Measurements from ENCODE around the gene MAFG. TPM values are rescaled to one million over a fixed set of nuclear protein-coding genes. Genes with fewer than 3 reads are reported as not detected.

The MAFG gene
- total RNA-seq, 2 experiments from 2014 or later = 15.8 to 20.2 TPM

DNA sequence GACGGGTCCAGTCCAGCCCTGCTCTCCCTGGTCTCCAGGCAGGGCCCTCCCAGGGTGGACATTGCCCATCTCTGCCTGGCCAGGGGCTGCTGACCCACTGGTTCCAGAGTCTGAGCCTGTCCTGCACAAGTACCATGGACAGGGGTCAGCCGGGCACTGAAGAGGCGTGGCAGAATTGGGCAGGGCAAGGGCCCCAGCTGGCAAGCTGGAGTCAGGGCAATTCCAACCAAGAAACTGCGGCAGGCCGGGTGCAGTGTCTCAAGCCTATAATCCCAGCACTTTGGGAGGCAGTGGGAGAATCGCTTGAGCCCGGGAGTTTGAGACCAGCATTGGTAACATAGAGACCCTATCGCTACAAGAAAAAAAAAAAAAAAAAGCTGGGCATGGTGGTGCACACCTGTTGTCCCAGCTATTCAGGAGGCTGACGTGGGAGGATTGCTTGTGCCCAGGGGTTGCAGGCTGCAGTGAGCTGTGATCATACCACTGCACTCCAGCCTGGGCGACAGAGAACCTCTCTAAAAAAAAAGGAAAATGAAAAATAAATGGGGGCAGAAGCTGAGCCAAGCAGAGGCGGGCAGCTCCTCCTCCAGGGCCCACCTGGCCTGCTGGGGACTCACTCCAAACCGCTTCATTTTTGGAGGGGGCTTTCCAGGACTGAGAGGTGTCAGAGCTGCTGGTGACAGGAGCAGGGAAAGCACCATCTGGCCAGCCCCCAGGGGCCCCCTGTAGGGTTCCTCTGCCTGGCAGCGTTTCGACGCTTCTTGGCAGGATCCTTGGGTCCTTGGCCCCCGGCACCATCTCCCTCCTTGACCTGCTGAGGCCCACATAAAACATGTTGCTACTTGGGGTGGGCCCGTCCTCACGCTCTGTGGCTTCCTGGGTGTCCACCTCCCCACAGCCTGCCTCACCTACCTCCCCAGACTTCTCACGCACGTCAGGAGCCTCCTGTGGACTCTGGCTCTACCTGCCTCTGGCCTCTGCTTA is 2.9 kb upstream of the MAFG start:
- POLR2A ChIA-PET = no interaction called here
- H3K4me3 Mint-ChIP-seq = no peak overlapping the region
- no peaks in the 10 kb centered on the region for H3K36me3 Mint-ChIP-seq (ENCODE audit: low read depth)

DNA sequence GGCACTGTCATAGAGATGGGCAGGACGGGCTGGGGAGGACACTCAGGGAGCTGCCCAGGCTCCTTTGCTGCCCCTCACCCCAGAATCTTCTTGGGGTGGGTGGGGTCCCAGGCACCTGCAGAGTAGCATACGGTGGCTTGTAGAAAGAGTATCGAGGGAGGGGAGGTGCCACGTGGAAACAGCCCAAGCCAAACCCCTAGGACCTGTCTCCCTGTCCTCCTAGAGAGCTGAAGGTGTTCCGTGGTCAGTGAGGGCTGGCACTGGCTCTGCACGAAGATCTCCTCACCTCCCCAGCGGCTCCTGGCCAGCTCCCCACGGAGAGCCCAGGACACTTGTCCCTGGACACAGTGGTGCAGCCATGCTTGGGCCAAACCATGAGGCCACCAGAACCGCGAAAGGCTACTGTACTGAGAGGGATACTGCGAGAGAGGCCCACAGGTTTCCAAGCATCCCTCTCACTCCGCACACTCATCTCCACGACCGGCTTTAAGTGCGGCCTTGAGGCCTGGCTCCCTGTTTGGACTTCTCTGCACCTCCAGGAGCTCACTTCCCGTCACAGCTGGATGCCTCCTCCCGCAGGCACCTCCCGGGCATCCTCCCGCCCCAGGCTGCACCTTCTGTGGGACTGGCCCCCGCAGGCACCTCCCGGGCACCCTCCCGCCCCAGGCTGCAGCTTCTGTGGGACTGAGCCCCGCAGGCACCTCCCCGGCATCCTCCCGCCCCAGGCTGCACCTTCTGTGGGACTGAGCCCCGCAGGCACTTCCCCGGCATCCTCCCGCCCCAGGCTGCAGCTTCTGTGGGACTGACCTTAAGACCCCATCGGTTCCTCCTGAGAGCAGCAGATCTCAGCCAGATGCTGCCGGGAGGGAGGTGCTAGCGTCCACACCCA is 2.0 kb upstream of the MAFG start:
- Mint-ChIP-seq H3K36me3 (ENCODE audit: low read depth) (no peaks in the 10 kb centered on the region), H3K27me3 (peaks cover 7% of the 10 kb centered on the region), H3K27ac (no peak overlapping the region), H3K4me3 (peak overlapping the region; percentile 44), H3K9me3 (no peaks in the 10 kb centered on the region), H3K4me1 (peaks cover 23% of the 10 kb centered on the region)
- ChIA-PET CTCF (interaction anchor here (0.6 to 1.8 kb wide), 4 partner anchors 11 to 96 kb away, joined by 4 read pairs; partner anchors contain the start of gene MCRIP1), POLR2A (no interaction called here)
- DNase-seq = no peak

More for the DNA sequence above, 2.9 kb upstream of the MAFG start:
- Mint-ChIP-seq H3K4me1 (peaks cover 14% of the 10 kb centered on the region), H3K27me3 (peaks cover 7% of the 10 kb centered on the region), H3K9me3 (no peaks in the 10 kb centered on the region), H3K27ac (no peak overlapping the region)
- CTCF ChIA-PET = interaction anchor here (0.6 to 1.6 kb wide), 5 partner anchors 10 to 97 kb away, joined by 4 to 6 read pairs (median 4); partner anchors contain the start of gene MCRIP1
- no peak for DNase-seq

DNA sequence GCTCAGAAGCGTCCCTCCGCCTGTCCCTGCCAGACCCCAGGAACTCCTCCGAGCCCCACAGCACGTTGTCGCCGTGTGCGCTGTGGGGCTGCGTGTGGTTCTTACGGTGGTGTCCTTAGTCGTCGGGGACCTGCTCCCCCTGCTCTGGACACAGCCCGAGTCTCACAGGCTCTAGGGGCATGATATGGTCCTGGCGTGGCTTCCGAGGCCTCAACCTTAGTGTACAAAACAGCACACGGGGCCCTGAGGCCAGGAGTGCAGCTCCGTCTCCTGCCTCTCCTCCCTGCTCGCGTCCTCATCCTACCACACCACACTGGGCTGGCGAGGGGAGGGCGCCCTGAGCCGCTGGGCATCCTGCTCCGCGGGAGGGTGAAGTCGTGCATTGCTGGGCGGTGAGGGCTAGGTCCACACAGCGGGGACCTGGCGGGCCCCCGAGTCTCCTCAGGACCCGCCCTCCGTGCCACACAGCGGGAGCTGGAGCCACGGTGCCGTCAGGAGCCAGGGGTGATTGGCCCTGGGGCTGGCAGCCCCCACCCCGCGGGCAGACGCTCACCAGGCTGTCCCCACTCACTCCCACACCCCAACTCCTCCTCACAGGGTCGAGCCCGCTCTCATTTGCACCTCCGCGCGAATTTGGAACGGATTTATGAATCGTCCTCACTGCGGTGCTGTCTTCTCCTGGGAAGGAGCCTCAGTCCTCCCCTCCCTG is 1.2 kb upstream of the MAFG start:
- H3K9me3 Mint-ChIP-seq = no peaks in the 10 kb centered on the region
- H3K36me3 Mint-ChIP-seq (ENCODE audit: low read depth) = no peaks in the 10 kb centered on the region
- peaks cover 7% of the 10 kb centered on the region for H3K27me3 Mint-ChIP-seq
- DNase-seq = no peak
- no peak overlapping the region for H3K27ac Mint-ChIP-seq
- POLR2A ChIA-PET = no interaction called here
- peaks cover 31% of the 10 kb centered on the region for H3K4me1 Mint-ChIP-seq
- peak overlapping the region; percentile 56 for H3K4me3 Mint-ChIP-seq
- CTCF ChIA-PET = interaction anchor here (1.3 to 3.7 kb wide), 5 partner anchors 12 to 36 kb away, joined by 3 to 15 read pairs (median 4); partner anchors contain the start of genes NOTUM and PCYT2

DNA sequence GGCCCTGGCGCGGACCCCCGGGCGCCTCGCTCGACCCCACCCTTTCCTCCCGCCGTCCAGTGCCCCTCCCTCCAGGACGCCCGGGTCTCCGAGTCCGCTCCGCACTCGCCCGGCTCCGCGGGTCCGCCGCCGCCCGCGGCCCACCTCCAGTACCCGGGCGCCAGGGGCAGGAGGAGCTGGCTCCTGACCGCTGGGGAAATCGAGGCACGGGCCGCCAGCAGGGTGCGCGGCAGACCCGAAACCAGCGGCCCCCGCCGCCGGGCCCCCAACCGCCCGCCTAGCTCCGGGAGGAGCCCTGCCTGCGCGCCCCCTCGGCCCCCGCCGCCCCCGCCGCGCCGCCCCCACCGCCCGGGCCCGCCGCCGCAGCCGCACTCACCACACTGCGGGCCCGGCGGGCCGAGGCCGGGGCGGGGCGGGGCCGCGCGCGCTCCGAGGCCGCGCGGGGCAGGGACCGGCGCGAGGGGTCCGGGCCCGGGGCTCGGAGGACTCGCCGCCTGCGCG is 333 bp downstream of the MAFG start:
- Mint-ChIP-seq H3K4me3 (peak overlapping the region; percentile 62), H3K27ac (no peak overlapping the region), H3K36me3 (ENCODE audit: low read depth) (peaks cover 4% of the 10 kb centered on the region), H3K9me3 (no peaks in the 10 kb centered on the region), H3K27me3 (peaks cover 7% of the 10 kb centered on the region), H3K4me1 (peaks cover 34% of the 10 kb centered on the region)
- ChIA-PET POLR2A (no interaction called here), CTCF (interaction anchor here (1.2 to 3.7 kb wide), 6 partner anchors 13 to 57 kb away, joined by 3 to 15 read pairs (median 4); partner anchors contain the start of genes NOTUM and PCYT2)
- no peak for DNase-seq

DNA sequence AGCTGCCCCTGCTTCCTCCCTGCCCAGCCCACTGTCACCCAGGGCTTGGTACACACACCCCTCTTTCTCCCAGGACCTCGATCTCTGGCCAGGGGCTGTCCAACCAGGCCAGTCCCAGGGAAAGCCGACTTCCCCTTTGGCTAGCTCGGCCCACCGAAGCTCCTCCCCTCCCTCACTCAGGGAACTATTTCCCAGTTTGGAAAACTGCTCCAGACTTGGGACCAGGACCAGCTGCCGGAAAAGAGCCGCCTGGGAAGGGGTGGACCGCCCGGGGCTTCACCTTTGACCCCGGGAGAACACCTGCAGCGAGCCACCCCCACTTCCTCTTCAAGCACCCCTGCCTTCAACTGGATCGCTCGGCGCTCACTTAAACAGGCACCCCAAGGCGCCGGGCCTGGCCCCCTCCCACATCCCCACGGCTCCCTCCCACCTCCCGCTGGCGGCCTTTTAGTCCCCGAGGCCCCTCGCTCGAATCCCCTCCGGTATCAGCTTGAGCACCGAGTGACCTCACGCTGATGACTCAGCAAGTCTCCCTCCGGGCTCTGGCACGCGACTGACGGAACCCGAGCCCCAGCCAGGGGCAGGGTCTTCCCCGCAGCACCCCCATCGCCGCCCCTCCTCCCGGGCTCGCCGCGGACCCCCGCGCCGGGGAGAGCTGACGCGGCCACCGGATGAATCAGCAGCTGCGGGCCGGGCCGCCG is 934 bp downstream of the MAFG start:
- H3K4me3 Mint-ChIP-seq = peak overlapping the region; percentile 92
- H3K27me3 Mint-ChIP-seq = peaks cover 7% of the 10 kb centered on the region
- peak overlapping the region; percentile 94 for H3K27ac Mint-ChIP-seq
- ChIA-PET CTCF (interaction anchor here (0.5 to 3.7 kb wide), 8 partner anchors 10 to 84 kb away, joined by 3 to 15 read pairs (median 4); partner anchors contain the start of genes NOTUM, PCYT2 and PYCR1), POLR2A (no interaction called here)
- peak; percentile 70 for DNase-seq
- peaks cover 9% of the 10 kb centered on the region for H3K36me3 Mint-ChIP-seq (ENCODE audit: low read depth)
- H3K9me3 Mint-ChIP-seq = no peaks in the 10 kb centered on the region
- peaks cover 36% of the 10 kb centered on the region for H3K4me1 Mint-ChIP-seq

DNA sequence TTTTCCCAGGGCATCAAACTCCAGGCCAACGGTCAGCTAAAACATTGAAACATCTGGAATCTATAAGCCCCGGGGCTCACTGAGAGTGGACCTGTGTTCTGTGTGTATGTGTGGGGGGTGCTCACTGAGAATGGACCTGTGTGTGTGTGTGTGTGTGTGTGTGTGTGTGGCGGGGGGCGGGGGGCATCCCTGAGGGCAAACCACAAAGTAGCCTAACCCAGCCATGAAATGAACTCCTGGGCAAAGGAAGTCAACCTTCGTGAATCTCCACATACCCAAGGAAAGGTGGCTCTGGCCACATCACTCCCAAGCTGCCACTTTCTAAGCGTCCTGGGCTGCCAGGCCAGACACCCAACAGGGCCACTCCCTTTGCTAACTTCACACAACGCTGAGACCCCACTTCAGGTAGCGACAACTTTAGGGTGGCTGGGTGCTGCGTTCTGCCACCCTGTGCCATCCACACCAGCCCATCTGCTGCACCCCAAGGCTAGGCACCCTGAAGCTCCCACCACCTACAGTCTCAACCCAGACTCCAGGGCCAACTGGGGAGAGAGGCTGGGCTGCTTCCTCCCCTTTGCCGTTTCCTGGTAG is 1.6 kb downstream of the MAFG start:
- Mint-ChIP-seq H3K9me3 (no peaks in the 10 kb centered on the region), H3K27ac (peak overlapping the region; percentile 94), H3K4me3 (peak overlapping the region; percentile 92), H3K27me3 (peaks cover 7% of the 10 kb centered on the region), H3K36me3 (ENCODE audit: low read depth) (peaks cover 11% of the 10 kb centered on the region), H3K4me1 (peaks cover 36% of the 10 kb centered on the region)
- POLR2A ChIA-PET = no interaction called here
- peak; percentile 37 for DNase-seq
- CTCF ChIA-PET = interaction anchor here (0.5 to 3.7 kb wide), 14 partner anchors 9 to 182 kb away, joined by 3 to 15 read pairs (median 4); partner anchors contain the start of genes DCXR, NOTUM, PCYT2 and PYCR1

DNA sequence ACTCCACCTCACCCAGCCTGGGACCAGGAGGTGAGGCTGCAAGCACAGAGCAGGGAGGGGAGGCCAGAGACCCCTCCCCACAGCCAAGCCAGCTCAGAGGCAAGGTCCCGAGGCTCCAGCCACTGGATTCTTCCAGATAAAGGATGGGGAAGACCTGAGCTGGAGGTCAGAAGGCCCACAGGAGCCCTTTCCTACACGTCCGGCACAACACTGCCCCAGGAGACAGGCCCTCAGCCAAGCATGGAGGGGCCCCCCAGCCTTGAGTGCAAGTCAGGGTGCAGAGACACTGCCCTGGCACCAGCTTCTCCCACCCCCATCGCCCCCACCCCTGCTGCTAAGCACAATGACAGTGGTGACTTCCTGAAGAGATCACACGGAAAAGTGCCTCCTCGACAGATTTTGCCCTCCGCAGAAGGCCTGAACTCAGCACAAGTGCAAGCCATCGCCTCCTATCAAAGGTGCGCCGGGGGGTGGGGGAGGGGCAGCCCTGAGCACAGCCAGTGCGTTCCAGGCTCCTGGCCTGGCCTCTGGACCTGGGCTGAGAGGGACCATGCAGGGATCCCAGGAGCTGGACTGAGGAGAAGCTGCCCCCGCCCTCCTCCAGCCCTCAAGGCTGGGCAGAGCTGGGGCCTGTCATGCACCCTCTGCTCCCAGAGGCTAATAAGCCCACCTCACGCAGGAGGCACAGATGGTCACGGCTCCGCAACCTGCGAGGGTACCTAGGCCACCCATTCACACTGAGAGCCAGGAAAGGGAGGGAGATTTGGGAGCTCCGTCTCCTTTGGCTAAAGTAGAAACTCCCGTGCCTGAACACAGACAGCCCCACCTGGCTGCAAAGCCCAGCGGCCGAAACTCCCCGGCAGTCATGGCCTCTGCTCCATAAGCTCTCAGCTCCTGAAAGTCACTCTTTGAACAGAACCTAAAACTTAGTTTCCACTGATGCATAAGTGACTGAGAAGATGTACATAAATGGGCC is 2.7 kb downstream of the MAFG start:
- Mint-ChIP-seq H3K4me3 (peak overlapping the region; percentile 92), H3K27me3 (peaks cover 7% of the 10 kb centered on the region), H3K27ac (peak overlapping the region; percentile 83), H3K36me3 (ENCODE audit: low read depth) (peaks cover 11% of the 10 kb centered on the region), H3K9me3 (no peaks in the 10 kb centered on the region), H3K4me1 (peaks cover 36% of the 10 kb centered on the region)
- POLR2A ChIA-PET = no interaction called here
- CTCF ChIA-PET = interaction anchor here (0.6 to 3.7 kb wide), 10 partner anchors 8 to 530 kb away, joined by 3 to 15 read pairs (median 4); partner anchors contain the start of genes DCXR, NOTUM, PCYT2 and PYCR1
- peak; percentile 45 for DNase-seq

DNA sequence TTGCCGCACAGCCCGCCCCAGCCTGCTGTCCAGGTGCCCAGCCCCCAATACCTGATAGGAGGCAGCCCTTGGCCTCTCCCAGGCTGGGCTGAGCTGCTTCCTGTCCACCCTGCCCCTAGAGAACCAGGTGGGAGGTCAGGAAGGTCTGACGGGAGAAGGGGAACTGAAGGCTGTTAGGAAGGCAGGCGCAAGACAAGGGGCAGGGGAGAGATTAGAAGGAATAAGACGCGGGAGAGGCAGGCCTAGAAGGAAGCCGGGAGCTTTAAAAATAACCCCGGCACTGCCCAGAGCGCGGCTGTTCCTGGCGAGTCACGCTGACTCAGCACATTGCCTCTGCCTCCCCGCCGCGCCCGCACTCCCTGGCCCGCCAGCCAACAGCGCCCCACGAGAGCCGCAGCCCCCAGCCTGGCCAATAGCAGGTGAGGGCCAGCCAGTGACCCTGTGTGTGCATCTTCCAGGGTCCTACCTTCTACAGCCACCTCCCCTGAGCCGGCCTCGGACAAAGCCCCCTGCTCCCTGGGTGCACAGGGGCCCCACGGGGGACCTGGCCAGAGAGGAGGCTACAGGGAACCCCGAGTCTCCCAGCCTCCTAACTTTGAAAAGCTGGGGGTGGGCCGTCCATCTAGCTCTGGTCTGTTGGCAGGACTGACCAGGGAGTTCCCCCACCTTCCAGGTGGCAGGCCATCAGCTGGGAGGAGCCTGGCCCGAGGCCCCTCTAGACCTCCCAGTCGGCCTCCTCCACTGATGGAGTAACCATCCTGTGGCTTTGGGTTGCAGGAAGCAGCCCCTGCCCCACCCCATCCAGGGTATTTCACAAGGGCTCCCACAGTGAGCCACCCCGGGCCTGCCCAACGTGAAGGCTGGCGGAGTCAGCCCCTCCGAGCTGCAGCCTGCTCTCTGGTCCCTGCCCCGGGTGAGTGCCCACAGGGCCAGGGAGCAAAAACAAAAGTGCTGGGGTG is 4.0 kb downstream of the MAFG start:
- ChIA-PET POLR2A (no interaction called here), CTCF (interaction anchor here (0.6 to 2.1 kb wide), 5 partner anchors 15 to 955 kb away, joined by 3 to 5 read pairs (median 4); partner anchors contain the start of gene RAC3)
- Mint-ChIP-seq H3K4me3 (peak overlapping the region; percentile 48), H3K9me3 (no peaks in the 10 kb centered on the region), H3K36me3 (ENCODE audit: low read depth) (peaks cover 11% of the 10 kb centered on the region), H3K27me3 (peaks cover under 1% of the 10 kb centered on the region), H3K4me1 (peaks cover 38% of the 10 kb centered on the region), H3K27ac (peak overlapping the region; percentile 83)
- DNase-seq = no peak

DNA sequence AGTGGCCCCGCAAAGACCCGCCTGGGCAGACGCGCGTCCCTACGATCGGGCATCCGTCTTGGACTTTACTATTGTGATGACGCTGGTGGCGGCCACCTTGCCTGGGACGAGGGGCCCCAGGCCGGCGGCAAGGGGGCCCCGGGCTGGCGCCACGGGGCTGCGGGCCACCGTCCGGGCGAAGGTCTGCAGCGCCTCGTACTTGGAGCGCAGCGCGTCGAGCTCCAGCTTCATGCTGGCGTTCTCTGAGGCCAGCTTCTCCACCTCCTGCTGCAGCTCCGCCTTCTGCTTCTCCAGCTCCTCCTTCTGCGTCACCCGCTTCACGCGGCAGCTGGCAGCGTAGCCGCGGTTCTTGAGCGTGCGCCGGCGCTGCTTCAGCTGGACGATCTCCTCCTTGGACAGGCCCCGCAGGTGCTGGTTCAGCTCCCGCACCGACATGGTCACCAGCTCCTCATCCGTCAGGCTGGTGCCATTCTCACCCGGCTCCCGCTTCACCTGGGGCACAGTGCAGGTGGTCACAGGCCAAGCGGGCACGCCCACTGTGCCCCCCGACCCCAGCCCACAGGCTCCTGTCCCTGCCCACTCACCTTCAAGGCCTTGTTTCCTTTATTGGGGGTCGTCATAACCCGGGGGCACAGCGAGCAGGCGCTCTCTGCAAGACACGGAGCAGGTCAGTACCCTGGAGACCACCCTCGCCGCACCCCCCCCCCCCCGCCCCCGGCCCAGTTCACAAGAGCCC is 4.8 kb downstream of the MAFG start:
- Mint-ChIP-seq H3K4me3 (no peak overlapping the region), H3K27me3 (no peaks in the 10 kb centered on the region), H3K4me1 (peaks cover 45% of the 10 kb centered on the region), H3K36me3 (ENCODE audit: low read depth) (peaks cover 14% of the 10 kb centered on the region), H3K27ac (no peak overlapping the region), H3K9me3 (no peaks in the 10 kb centered on the region)
- ChIA-PET POLR2A (no interaction called here), CTCF (interaction anchor here (1.0 kb wide), 1 partner anchor 16 kb away, joined by 3 read pairs; no protein-coding TSS in a partner anchor)
- DNase-seq = no peak
